Omental fat pad (tissue), 4 donors: ENCODE measurements around the gene LRRC40. TPM values are rescaled to one million over a fixed set of nuclear protein-coding genes. Genes with fewer than 3 reads are reported as not detected.
A peak's percentile ranks its signal among the peaks of the same experiment; 100 is the strongest.

Experiments used
- ATAC-seq: fragments of 150-250 bp; one replicate; pipeline ENCODE4 v1.9.1; 2016; ENCODE audit warnings: mild to moderate bottlenecking, moderate library complexity; ENCODE audit not compliant: low FRiP score
- DNase-seq: peaks from one replicate; pipeline ENCODE4 v3.0.0-alpha.2; 2019; ENCODE audit warnings: low spot score
- CTCF ChIP-seq, 3 donors: fragments of 450-650 bp; IDR thresholded peaks; one replicate each; pipeline ENCODE4 v1.5.1; 2016 to 2017; ENCODE audit warnings: antibody characterized with exemption in 3 of 3, mild to moderate bottlenecking in 3 of 3, moderate library complexity in 2 of 3
- total RNA-seq, 4 donors: library from RNA; depleted of rRNA; stranded (reverse); fragments of >200 nt; gene quantifications; one replicate each; pipeline ENCODE4 v1.1.0, GENCODE V29; 2016

The LRRC40 gene
- total RNA-seq, 4 donors from 2014 or later, result 10.9 to 19.7 (median 13.3) TPM

GRCh38 chr1:70228670-70229069 is 23.3 kb upstream of the LRRC40 start:
- DNase-seq (no peak), ATAC-seq (no peak)
- TF ChIP-seq CTCF (IDR thresholded peaks at IDR 0.05), result no peak

GRCh38 chr1:70227439-70227838 is 22.1 kb upstream of the LRRC40 start:
- ATAC-seq (no peak), DNase-seq (no peak)
- TF ChIP-seq CTCF (IDR thresholded peaks at IDR 0.05), result no peak

GRCh38 chr1:70224954-70225353 is 19.6 kb upstream of the LRRC40 start:
- no peak for TF ChIP-seq CTCF (IDR thresholded peaks at IDR 0.05)

GRCh38 chr1:70222716-70223235 is 17.4 kb upstream of the LRRC40 start:
- no peak for DNase-seq
- ATAC-seq, result no peak
- TF ChIP-seq CTCF (IDR thresholded peaks at IDR 0.05), result no peak

More at GRCh38 chr1:70224954-70225353, 19.6 kb upstream of the LRRC40 start:
- ATAC-seq (no peak), DNase-seq (no peak)

- no peak for TF ChIP-seq CTCF (IDR thresholded peaks at IDR 0.05)
- peak; percentile 88 for DNase-seq
- peak; percentile 100 for ATAC-seq
Measured at GRCh38 chr1:70221238-70222121, 16.1 kb upstream of the LRRC40 start, which contains the start of gene SRSF11. TSS of gene SRSF11 (plus strand) at chr1:70221380. CDS start at chr1:70221637, 257 bp downstream.

- no peak for TF ChIP-seq CTCF (IDR thresholded peaks at IDR 0.05)
- DNase-seq (no peak), ATAC-seq (no peak)
Measured at GRCh38 chr1:70220517-70221237, 15.3 kb upstream of the LRRC40 start.
